HG03439 (cell line): ENCODE measurements around the gene KHDC4.
"Not testable (repeated sequence)": the region's sequence is repeated elsewhere in the genome, so short reads cannot be mapped to it uniquely, and the experiment has no call there.

ENCODE experiments used
- ATAC-seq: cut with Tn5 transposase; IDR thresholded peaks from one replicate; pipeline ENCODE4 v1.9.1; 2021; ENCODE audit warnings: mild to moderate bottlenecking, moderate library complexity; ENCODE audit not compliant: unreplicated experiment

KHDC4 gene

DNA sequence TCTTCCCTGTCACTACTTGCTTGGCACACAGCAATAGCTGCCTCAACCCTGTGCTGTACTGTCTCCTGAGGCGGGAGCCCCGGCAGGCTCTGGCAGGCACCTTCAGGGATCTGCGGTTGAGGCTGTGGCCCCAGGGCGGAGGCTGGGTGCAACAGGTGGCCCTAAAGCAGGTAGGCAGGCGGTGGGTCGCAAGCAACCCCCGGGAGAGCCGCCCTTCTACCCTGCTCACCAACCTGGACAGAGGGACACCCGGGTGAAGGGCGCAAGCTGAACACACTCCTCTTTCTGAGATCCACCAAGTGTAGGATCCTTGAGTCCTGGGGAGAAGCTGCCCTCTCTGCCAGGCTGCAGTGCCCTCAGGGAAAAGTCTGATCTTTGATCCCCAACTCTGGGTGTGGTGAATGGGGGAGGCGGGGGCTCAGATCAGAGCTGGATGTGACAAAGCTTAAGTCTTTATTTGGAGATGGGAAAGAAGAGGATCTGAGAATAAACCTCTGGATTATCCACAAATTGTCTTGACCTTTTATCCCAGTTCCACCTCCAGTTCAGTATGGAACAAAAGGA, 8.4 kb upstream of the KHDC4 start:
- ATAC-seq: no peak

DNA sequence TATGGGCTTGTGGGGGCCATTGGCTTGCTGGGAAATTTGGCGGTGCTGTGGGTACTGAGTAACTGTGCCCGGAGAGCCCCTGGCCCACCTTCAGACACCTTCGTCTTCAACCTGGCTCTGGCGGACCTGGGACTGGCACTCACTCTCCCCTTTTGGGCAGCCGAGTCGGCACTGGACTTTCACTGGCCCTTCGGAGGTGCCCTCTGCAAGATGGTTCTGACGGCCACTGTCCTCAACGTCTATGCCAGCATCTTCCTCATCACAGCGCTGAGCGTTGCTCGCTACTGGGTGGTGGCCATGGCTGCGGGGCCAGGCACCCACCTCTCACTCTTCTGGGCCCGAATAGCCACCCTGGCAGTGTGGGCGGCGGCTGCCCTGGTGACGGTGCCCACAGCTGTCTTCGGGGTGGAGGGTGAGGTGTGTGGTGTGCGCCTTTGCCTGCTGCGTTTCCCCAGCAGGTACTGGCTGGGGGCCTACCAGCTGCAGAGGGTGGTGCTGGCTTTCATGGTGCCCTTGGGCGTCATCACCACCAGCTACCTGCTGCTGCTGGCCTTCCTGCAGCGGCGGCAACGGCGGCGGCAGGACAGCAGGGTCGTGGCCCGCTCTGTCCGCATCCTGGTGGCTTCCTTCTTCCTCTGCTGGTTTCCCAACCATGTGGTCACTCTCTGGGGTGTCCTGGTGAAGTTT, 7.8 kb upstream of the KHDC4 start:
- ATAC-seq: no peak

- no peak for ATAC-seq
Measured at GRCh38 chr1:155940993-155941844, 7.0 kb upstream of the KHDC4 start, which contains the start of gene RXFP4. Gene RXFP4, plus strand, starts transcription at chr1:155941638. Its CDS starts 72 bp downstream, at chr1:155941710.

DNA sequence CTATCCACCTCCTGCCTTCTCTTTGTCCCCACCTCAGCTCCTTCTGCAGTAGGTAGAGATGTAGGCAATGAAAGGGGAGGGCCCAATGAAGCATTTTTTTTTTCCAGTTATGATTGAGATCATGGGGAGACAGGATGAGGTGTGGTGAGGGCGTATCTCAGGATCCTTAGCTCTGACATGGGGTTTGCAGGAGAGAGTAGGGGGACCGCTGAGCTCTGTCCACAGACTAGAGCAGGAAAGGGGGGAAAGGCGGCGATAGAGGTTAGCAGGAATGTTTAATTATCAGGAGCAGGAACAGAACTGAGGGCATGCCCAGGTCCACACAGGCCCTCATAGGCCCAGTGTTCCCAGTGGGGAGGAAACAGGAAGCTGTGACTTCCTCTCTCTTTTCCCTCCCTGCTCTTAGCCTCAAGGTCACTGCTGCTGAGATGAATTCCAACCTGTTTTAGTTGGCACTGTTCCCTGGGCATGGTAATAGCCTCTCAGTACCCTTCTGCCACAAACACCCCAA, 6.3 kb upstream of the KHDC4 start:
- no peak for ATAC-seq

GRCh38 chr1:155938220-155938627, 4.0 kb upstream of the KHDC4 start:
- no peak for ATAC-seq

DNA sequence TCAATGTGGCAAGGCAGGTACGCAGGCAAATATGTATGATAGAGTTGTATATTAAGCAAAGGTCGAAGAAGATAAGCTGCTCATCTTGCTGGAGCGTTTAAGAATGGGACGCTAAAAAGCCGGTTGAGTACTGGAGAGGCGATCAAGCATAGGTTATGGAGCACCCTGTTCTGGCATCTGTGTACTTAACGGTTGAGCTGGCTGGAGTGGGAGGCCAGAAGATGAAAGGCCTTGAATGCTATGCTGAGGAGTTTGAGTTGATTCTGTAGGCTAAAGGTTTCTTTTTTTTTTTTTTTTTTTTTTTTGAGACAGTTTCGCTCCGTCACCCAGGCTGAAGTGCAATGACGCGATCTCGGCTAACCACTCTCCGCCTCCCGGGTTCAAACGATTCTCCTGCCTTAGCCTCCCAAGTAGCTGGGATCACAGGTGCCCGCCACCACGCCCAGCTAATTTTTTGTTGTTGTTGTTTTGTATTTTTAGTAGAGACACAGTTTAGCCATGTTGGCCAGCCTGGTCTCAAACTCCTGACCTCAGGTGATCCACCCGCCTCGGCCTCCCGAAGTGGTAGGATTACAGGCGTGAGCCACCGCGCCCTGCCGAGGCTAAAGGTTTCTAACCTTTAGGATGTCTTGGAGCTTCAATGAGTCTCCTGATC, 850 bp upstream of the KHDC4 start:
- no peak for ATAC-seq

DNA sequence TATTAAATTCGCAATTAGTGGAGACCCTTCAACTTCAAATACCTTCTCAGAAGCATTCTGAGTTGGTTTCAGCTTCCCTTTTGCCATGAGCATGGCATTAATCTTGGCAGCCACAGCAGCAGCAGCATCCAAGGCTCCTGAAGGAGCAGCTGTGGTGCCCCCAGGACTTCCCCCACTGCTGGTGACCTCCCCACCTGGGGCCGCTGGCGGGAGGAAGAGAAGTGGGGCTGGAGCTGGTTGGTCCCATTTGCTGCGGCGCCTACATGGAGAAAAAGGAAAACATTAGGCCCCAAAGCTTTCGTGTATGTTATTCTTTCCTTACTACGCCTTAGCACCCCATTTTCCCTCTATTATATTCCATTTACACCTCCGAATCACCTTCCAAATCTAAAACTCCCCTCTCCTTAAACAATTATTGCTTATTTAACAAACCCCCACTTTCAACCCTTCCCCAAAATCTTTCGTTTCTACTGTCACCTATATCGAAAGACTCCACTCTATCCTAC, 569 bp downstream of the KHDC4 start:
- ATAC-seq: no peak

- ATAC-seq: no peak
Measured at GRCh38 chr1:155932487-155932886, 1.7 kb downstream of the KHDC4 start.

DNA sequence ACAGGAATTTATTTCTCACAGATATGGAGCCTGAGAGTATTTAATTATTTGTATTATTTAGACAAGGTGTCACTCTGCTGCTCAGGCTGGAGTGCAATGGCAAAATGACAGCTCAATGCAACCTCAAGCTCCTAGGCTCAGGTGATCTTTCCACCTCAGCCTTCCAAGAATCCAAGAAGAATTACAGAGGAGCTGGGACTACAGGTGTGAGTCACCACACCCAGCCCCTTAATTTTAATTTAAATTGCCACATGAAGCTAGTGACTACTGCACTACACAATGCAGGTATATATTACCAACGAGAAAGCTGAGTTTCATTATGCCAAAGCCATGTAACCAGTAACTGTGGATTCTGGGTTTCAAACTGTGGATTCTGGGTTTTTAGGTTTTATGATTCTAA, 2.1 kb downstream of the KHDC4 start:
- ATAC-seq: no peak

GRCh38 chr1:155931332-155932038, 2.7 kb downstream of the KHDC4 start:
- no peak for ATAC-seq

GRCh38 chr1:155930725-155931124, 3.5 kb downstream of the KHDC4 start:
- not testable (repeated sequence) for ATAC-seq

- ATAC-seq: no peak
Measured at GRCh38 chr1:155929057-155929456, 5.2 kb downstream of the KHDC4 start.

- ATAC-seq: no peak
Measured at GRCh38 chr1:155925506-155925905, 8.7 kb downstream of the KHDC4 start.

DNA sequence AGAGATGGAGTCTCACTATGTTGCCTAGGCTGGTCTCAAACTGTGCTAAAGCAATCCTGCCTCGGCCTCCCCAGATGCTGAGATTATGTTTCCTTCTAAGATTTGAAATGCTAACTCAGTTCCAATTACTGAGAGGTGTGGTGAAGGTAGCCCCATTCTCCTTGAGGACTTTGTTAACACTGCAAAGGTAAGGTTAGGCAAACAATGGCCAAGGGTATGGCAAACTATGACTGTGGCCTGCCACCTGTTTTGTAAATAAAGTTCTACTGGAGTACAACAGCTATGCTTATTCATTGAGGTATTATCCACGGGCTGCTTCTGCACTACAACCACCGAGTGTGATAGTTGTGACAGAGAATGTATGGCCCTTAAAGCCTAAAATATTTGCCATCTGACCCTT, 13.5 kb downstream of the KHDC4 start:
- no peak for ATAC-seq

DNA sequence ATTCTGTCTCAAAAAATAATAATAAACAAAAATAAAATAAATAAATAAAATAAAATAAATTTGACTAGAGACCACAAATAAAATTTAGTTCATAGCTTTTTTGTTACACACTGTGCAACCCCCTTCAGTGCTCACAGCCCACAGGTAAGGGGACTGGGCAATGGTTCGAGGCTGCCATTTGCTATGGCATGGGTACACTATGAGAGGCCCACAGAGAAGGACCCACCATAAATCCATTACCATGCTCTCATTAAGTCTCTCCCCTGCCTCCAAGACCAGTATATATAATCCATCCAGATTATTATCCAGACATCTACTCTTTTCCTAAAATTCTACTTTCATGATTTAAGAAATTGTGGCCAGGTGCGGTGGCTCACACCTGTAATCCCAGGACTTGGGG, 14.4 kb downstream of the KHDC4 start:
- no peak for ATAC-seq

GRCh38 chr1:155918660-155919059, 15.6 kb downstream of the KHDC4 start:
- ATAC-seq: no peak

DNA sequence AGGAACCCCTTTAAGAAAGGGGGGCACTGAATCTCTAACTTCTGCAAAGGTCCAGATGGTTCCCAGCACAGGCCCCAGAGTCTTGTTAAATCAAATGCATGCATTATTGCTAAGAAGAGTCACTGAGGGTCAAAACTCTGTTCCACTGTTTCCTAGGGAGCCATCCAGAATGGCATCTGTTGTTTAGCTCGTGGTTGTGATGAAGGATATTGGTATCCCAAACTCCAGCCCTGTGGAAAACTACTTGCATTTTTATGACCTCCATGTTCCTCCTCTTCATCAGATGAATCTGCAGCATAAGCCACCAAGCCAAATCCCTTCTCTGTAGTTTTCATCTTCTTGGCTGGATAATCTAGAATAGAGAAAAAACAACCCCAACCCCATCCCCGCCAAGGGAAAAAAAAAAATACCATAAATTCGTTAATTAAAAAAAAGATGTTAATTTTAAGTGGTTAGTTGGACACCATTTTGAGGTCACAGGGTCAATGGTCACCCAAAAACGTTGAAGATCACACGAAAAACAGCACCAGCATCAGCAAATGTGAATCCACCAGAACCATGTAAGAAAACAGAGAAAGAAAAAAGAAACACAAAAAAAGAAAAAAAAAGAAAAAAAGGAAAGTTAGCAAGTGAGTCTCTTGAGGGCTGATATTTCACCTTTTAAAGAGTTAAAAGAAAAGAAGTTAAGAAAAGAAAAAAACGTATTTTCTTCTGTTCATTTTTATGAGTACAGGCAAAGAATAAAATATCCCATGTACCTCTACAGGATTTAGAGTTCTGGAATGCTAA, 20.1 kb downstream of the KHDC4 start:
- no peak for ATAC-seq

DNA sequence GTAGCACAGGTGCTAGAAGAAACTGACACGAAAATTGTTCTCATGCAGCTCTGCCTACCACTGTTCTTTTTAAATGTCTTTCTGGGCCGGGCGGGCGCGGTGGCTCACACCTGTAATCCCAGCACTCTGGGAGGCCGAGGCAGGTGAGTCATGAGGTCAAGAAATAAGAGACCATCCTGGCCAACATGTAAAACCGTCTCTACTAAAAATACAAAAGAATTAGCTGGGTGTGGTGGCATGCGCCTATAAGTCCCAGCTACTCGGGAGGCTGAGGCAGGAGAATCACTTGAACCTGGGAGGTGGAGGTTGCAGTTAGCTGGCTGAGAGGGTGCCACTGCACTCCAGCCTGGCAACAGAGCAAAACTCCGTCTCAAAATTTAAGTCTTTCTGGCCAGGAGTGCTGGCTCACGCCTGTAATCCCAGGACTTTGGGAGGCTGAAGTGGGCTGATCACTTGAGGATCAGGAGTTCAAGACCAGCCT, 22.1 kb downstream of the KHDC4 start:
- ATAC-seq: no peak
